Mesothelial cell of epicardium (in vitro differentiated cells): ENCODE data around the gene NHEJ1. TPM values are rescaled to one million over a fixed set of nuclear protein-coding genes. Genes with fewer than 3 reads are reported as not detected.

Source experiments
- DNase-seq, 2 experiments: peaks; one replicate each; pipeline ENCODE4 v3.0.0; 2021; ENCODE audit warnings: low spot score in 2 of 2; ENCODE audit not compliant: unreplicated experiment in 2 of 2
- H3K27ac Mint-ChIP-seq: 2 replicates; pipeline ENCODE4 v1.8.0; 2021; ENCODE audit warnings: mixed read lengths
- H3K27me3 Mint-ChIP-seq: 2 replicates; pipeline ENCODE4 v1.8.0; 2021; ENCODE audit warnings: low read depth, mixed read lengths
- H3K36me3 Mint-ChIP-seq: 2 replicates; pipeline ENCODE4 v1.8.0; 2021; ENCODE audit warnings: mixed read lengths
- H3K4me1 Mint-ChIP-seq: 2 replicates; pipeline ENCODE4 v1.8.0; 2021; ENCODE audit warnings: mixed read lengths
- H3K4me3 Mint-ChIP-seq: 2 replicates; pipeline ENCODE4 v1.8.0; 2021; ENCODE audit warnings: mild to moderate bottlenecking, moderate library complexity, mixed read lengths
- H3K9me3 Mint-ChIP-seq: 2 replicates; pipeline ENCODE4 v1.8.0; 2021; ENCODE audit warnings: mixed read lengths
- total RNA-seq: library from RNA; stranded (reverse); gene quantifications from 3 replicates; pipeline ENCODE4 v1.2.1, GENCODE V29; 2021
- TF ChIP-seq, protein P1 (sequence below): fragments of 200-600 bp; sonication (generic); IDR thresholded peaks from one replicate; pipeline ENCODE4 v1.5.0; 2021; ENCODE audit warnings: antibody characterized with exemption; ENCODE audit not compliant: unreplicated experiment

NHEJ1 gene
- total RNA-seq, 1 donor from 2014 or later = 11.5 TPM

DNA sequence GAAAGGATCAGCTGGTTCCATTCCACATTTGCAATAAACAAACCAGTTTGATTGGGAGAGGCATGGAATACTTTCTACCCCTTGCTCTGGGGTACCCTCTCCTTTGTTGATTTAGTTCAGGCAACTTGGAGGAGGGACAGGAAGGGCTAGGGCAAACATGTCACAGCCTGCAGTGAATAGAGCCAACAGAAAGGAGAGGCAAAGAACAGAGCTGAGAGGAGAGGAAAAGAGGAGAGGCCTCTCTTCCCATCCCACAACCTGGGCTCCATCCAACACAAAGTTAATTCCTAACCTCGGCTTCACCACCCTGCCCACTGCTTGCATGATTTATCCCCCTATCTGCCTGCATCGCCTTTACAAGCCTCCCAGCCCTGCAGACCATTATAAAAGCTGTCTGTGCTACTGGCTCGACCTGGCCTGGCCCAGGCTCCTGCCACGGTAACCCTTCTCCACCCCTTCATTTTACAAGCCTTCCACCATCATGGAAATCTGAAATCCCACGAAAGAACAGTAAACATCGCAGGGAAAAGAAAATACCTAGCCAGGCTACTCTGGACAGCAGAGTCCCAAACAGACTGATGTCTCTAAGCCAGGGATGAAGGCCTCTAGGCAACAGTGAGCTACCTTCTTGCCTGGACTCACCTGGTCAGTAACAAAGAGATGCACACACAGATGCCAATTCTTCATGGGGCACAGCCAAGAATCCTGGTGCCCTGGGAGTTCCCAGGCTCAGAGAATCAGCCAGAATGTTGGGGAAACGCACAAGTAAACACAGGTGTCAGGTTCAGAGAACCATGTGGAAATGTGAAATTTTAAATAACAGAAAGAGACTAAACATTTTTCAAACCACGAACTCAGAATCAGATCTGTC is 43.6 kb downstream of the NHEJ1 start:
- no peaks in the 10 kb centered on the region for H3K9me3 Mint-ChIP-seq
- H3K36me3 Mint-ChIP-seq = no peaks in the 10 kb centered on the region
- H3K4me3 Mint-ChIP-seq = no peak overlapping the region
- no peak overlapping the region for H3K27ac Mint-ChIP-seq
- TF ChIP-seq, protein P1, sequence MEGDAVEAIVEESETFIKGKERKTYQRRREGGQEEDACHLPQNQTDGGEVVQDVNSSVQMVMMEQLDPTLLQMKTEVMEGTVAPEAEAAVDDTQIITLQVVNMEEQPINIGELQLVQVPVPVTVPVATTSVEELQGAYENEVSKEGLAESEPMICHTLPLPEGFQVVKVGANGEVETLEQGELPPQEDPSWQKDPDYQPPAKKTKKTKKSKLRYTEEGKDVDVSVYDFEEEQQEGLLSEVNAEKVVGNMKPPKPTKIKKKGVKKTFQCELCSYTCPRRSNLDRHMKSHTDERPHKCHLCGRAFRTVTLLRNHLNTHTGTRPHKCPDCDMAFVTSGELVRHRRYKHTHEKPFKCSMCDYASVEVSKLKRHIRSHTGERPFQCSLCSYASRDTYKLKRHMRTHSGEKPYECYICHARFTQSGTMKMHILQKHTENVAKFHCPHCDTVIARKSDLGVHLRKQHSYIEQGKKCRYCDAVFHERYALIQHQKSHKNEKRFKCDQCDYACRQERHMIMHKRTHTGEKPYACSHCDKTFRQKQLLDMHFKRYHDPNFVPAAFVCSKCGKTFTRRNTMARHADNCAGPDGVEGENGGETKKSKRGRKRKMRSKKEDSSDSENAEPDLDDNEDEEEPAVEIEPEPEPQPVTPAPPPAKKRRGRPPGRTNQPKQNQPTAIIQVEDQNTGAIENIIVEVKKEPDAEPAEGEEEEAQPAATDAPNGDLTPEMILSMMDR = no peak
- peaks cover 23% of the 10 kb centered on the region for H3K4me1 Mint-ChIP-seq
- no peak for DNase-seq
- no peaks in the 10 kb centered on the region for H3K27me3 Mint-ChIP-seq

DNA sequence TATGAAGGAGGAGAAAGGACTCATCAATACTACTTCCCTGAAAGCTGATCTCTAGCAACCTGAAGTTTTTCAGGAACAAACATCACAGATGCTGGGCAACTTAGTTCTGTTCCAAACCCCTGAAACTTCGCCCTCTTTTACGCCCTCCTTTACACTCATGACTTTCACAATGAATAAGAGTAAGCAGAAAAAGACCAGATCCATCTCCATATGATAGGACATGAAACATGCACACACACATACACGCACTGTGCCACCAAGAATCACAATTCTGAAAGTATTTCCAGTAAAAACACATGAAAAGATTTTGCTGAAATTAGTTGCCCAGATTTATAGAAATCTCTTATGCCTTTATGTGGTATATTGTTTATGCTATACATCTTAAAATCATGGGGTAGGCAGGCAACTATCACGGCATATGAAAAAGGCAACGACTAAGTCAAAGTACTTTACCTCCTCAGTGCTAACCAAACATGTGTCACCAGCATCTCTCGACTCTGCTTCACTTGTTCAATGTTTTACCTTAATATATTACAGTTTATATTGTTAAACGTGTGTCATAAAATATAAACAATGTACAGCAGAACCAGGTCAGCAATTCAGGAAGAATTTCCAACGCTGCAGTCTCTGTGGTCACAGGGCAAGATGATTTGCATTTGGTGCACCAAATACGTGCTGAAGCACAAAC is 47.8 kb downstream of the NHEJ1 start:
- H3K4me3 Mint-ChIP-seq = no peak overlapping the region
- peaks cover 9% of the 10 kb centered on the region for H3K4me1 Mint-ChIP-seq
- no peaks in the 10 kb centered on the region for H3K9me3 Mint-ChIP-seq
- TF ChIP-seq, protein P1 = no peak
- no peak overlapping the region for H3K27ac Mint-ChIP-seq
- no peaks in the 10 kb centered on the region for H3K36me3 Mint-ChIP-seq
- no peaks in the 10 kb centered on the region for H3K27me3 Mint-ChIP-seq
- DNase-seq = no peak

DNA sequence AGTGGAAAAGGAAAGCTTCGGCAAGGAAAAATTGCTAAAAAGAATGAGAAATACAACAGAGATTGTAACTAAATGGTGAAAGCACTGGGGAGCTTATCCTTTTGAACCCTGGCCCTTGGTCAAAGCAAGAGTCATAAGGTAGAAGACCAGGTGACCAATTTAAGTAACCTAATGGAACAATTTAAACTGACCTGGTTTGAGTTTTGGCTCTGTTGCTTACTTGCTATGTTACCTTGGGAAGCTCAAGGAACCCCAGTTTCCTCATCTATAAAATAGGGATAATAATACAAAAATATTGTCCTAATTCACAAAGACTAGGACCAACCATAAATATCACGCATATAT is 48.6 kb downstream of the NHEJ1 start:
- H3K4me1 Mint-ChIP-seq = peaks cover 7% of the 10 kb centered on the region
- H3K4me3 Mint-ChIP-seq = no peak overlapping the region

DNA sequence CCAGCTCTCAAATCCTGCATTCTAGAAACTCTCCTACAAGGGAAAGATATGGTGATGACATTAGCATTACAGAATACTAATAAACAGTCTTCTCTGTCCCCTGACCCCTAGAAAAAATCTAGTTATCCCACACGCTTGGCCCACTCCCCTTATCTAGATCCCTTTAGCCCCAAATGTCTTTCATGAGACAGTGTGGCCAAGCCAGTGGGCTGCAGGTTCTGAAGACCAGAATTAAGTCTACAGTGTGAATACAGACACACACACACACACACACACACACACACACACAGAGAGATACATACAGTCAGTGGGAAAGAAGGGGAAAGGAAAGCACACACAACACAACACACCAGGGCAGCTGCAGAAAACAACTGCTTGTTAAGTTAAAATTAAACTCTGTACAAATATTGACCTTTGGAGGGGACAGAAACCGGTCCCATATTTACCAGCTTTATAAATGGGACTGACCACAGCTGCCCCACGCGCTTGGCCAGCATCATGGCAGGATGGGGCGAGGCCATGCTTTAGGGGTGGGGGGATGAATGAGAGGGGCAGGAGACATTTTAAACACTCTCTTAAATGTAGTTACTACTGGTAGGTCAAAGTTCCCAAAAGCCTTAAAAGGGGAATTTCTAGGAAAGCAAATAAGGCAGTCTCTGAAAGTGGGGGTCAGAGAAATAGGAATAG is 49.1 kb downstream of the NHEJ1 start:
- H3K27me3 Mint-ChIP-seq = no peaks in the 10 kb centered on the region
- no peak overlapping the region for H3K4me3 Mint-ChIP-seq
- no peak overlapping the region for H3K27ac Mint-ChIP-seq
- peaks cover 3% of the 10 kb centered on the region for H3K4me1 Mint-ChIP-seq
- no peaks in the 10 kb centered on the region for H3K9me3 Mint-ChIP-seq
- no peak for DNase-seq
- TF ChIP-seq, protein P1 = no peak
- no peaks in the 10 kb centered on the region for H3K36me3 Mint-ChIP-seq

More for the DNA sequence above, 48.6 kb downstream of the NHEJ1 start:
- Mint-ChIP-seq H3K27ac (no peak overlapping the region), H3K9me3 (no peaks in the 10 kb centered on the region), H3K27me3 (no peaks in the 10 kb centered on the region), H3K36me3 (no peaks in the 10 kb centered on the region)
- no peak for DNase-seq
- TF ChIP-seq, protein P1 = no peak

DNA sequence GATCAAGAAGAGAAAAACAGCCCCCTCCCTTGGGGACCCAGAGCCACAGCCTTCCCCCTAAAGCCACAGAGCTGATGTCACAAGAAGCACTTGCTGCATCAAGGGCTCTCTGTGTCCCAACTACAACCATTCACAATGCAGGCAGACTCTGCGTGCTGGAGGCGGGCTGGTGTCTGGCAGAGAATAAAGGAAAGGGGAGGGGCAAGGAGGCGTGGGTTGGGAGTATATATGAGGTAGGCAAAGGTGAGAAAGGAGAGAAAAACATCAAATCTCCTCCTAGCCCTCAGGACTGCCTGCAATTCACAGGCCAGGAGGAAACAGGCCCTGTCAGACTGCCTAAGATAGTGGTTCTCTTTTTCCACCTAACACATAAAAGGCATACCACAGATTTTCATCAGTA is 51.1 kb downstream of the NHEJ1 start:
- TF ChIP-seq, protein P1 = no peak
- DNase-seq = no peak
- H3K4me1 Mint-ChIP-seq = no peaks in the 10 kb centered on the region
- H3K27ac Mint-ChIP-seq = no peak overlapping the region
- no peak overlapping the region for H3K4me3 Mint-ChIP-seq
- H3K9me3 Mint-ChIP-seq = no peaks in the 10 kb centered on the region
- H3K36me3 Mint-ChIP-seq = no peaks in the 10 kb centered on the region
- H3K27me3 Mint-ChIP-seq = no peaks in the 10 kb centered on the region
